GM12878 (cell line): ENCODE measurements around the gene SLC12A3. TPM values are rescaled to one million over a fixed set of nuclear protein-coding genes. Genes with fewer than 3 reads are reported as not detected.

Source experiments
- ATAC-seq: fragments of 200-7000 bp; cut with Tn5 transposase; 3 replicates; pipeline ENCODE4 v1.9.1; 2020; ENCODE audit warnings: mild to moderate bottlenecking, moderate library complexity
- BruUV-seq: library from RNA; stranded (reverse); fragments of 400-500 nt; replicated peaks from 2 replicates; lab custom pipeline; 2021; lab: Mats Ljungman, UMichigan
- CTCF ChIA-PET: fragments of 300-600 bp; sonication (Branson Sonifier 250); formaldehyde crosslinking; extraction: SDS; loops from one replicate; lab custom pipeline; 2021; ENCODE audit warnings: inconsistent platforms; lab: Yijun Ruan, JAX
- POLR2A ChIA-PET: fragments of 350-600 bp; formaldehyde crosslinking; extraction: SDS; loops from one replicate; lab custom pipeline; 2021; ENCODE audit warnings: inconsistent platforms; lab: Charles Lee
- RAD21 ChIA-PET: fragments of 300-600 bp; sonication (Branson Sonifier 250); formaldehyde crosslinking; loops from one replicate; lab custom pipeline; 2023; ENCODE audit warnings: antibody characterized with exemption; ENCODE audit not compliant: unreplicated experiment; lab: Charles Lee
- SMC1A ChIA-PET: fragments of 300-600 bp; sonication (Branson Sonifier 250); formaldehyde crosslinking; loops from one replicate; lab custom pipeline; 2023; ENCODE audit not compliant: unreplicated experiment, uncharacterized antibody; lab: Charles Lee
- DNase-seq: peaks from one replicate; pipeline ENCODE4 v3.0.0-alpha.2; 2011; ENCODE audit warnings: low read depth, low spot score
- FAIRE-seq: peaks from 3 replicates; lab custom pipeline; 2011; peaks lifted over from hg19 to GRCh38; lab: Jason Lieb, UNC
- H2AFZ ChIP-seq: 2 replicates; pipeline ENCODE4 v1.6.0; 2011; ENCODE audit warnings: low read depth, low read length, control low read depth; ENCODE audit not compliant: control insufficient read depth
- H3K27ac ChIP-seq: 2 replicates; pipeline ENCODE4 v1.5.1; 2011; ENCODE audit warnings: control low read depth; ENCODE audit not compliant: control insufficient read depth, insufficient read depth
- H3K27me3 ChIP-seq, 2 experiments: replicated peaks in 1 of 2; 2 replicates each; pipeline versions ENCODE4 v1.6.0 to v1.6.1; 2011; ENCODE audit warnings: low read length in 1 of 2; ENCODE audit not compliant: control insufficient read depth in 2 of 2, insufficient read depth in 2 of 2
- H3K36me3 ChIP-seq, 2 experiments: 2 replicates each; pipeline ENCODE4 v1.5.1; 2011; ENCODE audit warnings: low read length in 1 of 2; ENCODE audit not compliant: control insufficient read depth in 2 of 2, insufficient read depth in 2 of 2
- H3K4me1 ChIP-seq: 2 replicates; pipeline ENCODE4 v1.6.1; 2011; ENCODE audit warnings: mild to moderate bottlenecking, low read length, moderate library complexity, mixed read lengths; ENCODE audit not compliant: control insufficient read depth, insufficient read depth
- H3K4me2 ChIP-seq: 2 replicates; pipeline ENCODE4 v1.6.0; 2011; ENCODE audit warnings: control low read depth; ENCODE audit not compliant: control insufficient read depth, insufficient read depth
- H3K4me3 ChIP-seq: fragments of 200-600 bp; sonication (generic); 2 replicates; pipeline ENCODE4 v1.5.1; 2016
- H3K79me2 ChIP-seq: 2 replicates; pipeline ENCODE4 v1.6.0; 2011; ENCODE audit warnings: low read length; ENCODE audit not compliant: control insufficient read depth, insufficient read depth
- H3K9ac ChIP-seq: 2 replicates; pipeline ENCODE4 v1.8.0; 2011; ENCODE audit warnings: low read length, control low read depth, mixed read lengths; ENCODE audit not compliant: control insufficient read depth, insufficient read depth
- H3K9me3 ChIP-seq: replicated peaks from 3 replicates; pipeline ENCODE4 v1.5.1; 2011; ENCODE audit warnings: mild to moderate bottlenecking, low read length; ENCODE audit not compliant: control insufficient read depth, insufficient read depth
- H4K20me1 ChIP-seq: 2 replicates; pipeline ENCODE4 v1.6.0; 2011; ENCODE audit not compliant: control insufficient read depth, insufficient read depth
- CEBPZ ChIP-seq: fragments of 150-350 bp; IDR thresholded peaks from 2 replicates; pipeline ENCODE4 v1.6.1; 2016; ENCODE audit warnings: low read depth, low read length
- CHD1 ChIP-seq: IDR thresholded peaks from 2 replicates; pipeline ENCODE4 v1.6.1; 2012; ENCODE audit warnings: low read depth, low read length, improper control_type of control experiment
- FOXM1 ChIP-seq: IDR thresholded peaks from 2 replicates; pipeline ENCODE4 v1.6.1; 2012; ENCODE audit warnings: low read depth, mild to moderate bottlenecking, inconsistent platforms, low read length, moderate library complexity
- LARP7 ChIP-seq: fragments of 450-650 bp; IDR thresholded peaks from 2 replicates; pipeline ENCODE4 v1.6.1; 2017; ENCODE audit warnings: mild to moderate bottlenecking
- MEF2A ChIP-seq: IDR thresholded peaks from 2 replicates; pipeline ENCODE4 v1.6.1; 2011; ENCODE audit warnings: low read depth, mild to moderate bottlenecking, low read length, moderate library complexity; ENCODE audit not compliant: insufficient read depth
- MEF2B ChIP-seq: fragments of 450-650 bp; IDR thresholded peaks from 2 replicates; pipeline ENCODE4 v1.6.1; 2018; ENCODE audit warnings: mild to moderate bottlenecking, moderate library complexity; ENCODE audit not compliant: partially characterized antibody, poor library complexity, severe bottlenecking
- MYB ChIP-seq: fragments of 150-350 bp; IDR thresholded peaks from 2 replicates; pipeline ENCODE4 v1.6.1; 2014; ENCODE audit warnings: mild to moderate bottlenecking, low read depth, low read length, borderline replicate concordance
- NR2C1 ChIP-seq: fragments of 450-650 bp; IDR thresholded peaks from 2 replicates; pipeline ENCODE4 v1.6.1; 2017; ENCODE audit warnings: antibody characterized with exemption, mild to moderate bottlenecking, moderate library complexity
- PBX3 ChIP-seq: IDR thresholded peaks from 2 replicates; pipeline ENCODE4 v1.6.1; 2011; ENCODE audit warnings: mild to moderate bottlenecking, low read depth, low read length, moderate library complexity; ENCODE audit not compliant: insufficient replicate concordance
- SMAD5 ChIP-seq: IDR thresholded peaks from 2 replicates; pipeline ENCODE4 v1.6.1; 2016; ENCODE audit warnings: antibody characterized with exemption, low read depth
- SP1 ChIP-seq: IDR thresholded peaks from one replicate; pipeline ENCODE4 v1.6.1; 2011; ENCODE audit warnings: low read depth, low read length
- SRF ChIP-seq, 2 experiments: IDR thresholded peaks; 2 replicates each; pipeline ENCODE4 v1.6.1; 2011; ENCODE audit warnings: low read depth in 2 of 2, low read length in 2 of 2, mild to moderate bottlenecking in 1 of 2, moderate library complexity in 1 of 2
- TCF3 ChIP-seq: IDR thresholded peaks from 2 replicates; pipeline ENCODE4 v1.6.1; 2012; ENCODE audit warnings: low read depth, mild to moderate bottlenecking, low read length, borderline replicate concordance; ENCODE audit not compliant: insufficient read depth
- WGBS: methylation state at CpG from one replicate; pipeline ENCODE4 v1.1.6; 2016; ENCODE audit warnings: low lambda C conversion rate; ENCODE audit not compliant: insufficient replicate concordance, insufficient coverage; ENCODE audit errors: missing lambda C conversion rate; 5-methylcytosine and 5-hydroxymethylcytosine counted together
- in situ Hi-C: fragments of 300-500 bp; cut with MboI; formaldehyde crosslinking; loops from 9 replicates; pipeline ENCODE4 v1.14.3; 2018; ENCODE audit warnings: mixed read lengths
- intact Hi-C: fragments of 100-400 bp; cut with micrococcal nuclease; formaldehyde crosslinking; loops from one replicate; pipeline ENCODE4 v1.14.2; 2022; ENCODE audit not compliant: unreplicated experiment
- polyA plus RNA-seq, 11 experiments: library from polyadenylated mRNA; depleted of rRNA in 4 of 11; unstranded in 6 of 11; stranded (reverse) in 5 of 11; fragments of >200 nt; fragmentation: Nextera tagmentation in 4 of 11; fragmentation: Illumina TruSeq in 1 of 11; extraction: Ambion mirVana in 4 of 11; extraction: Trizol in 1 of 11; gene quantifications; 1 replicate in 1 of 11; 2 replicates in 10 of 11; pipeline versions ENCODE4 v1.2.1 to v1.2.3, GENCODE V29; 2011 to 2016; ENCODE audit warnings: inconsistent platforms in 2 of 11, missing spikeins in 2 of 11, low read depth in 1 of 11
- total RNA-seq, 4 experiments: library from RNA; depleted of rRNA in 3 of 4; stranded (reverse); fragments of >200 nt in 3 of 4; fragmentation: Illumina TruSeq in 1 of 4; extraction: Trizol in 1 of 4; gene quantifications; 2 replicates each; pipeline versions ENCODE4 v1.2.1 to v1.2.3, GENCODE V29; 2013 to 2021

Gene SLC12A3
- total and polyA plus RNA-seq, 10 of the 15 experiments (the other 5 are each of a cell fraction or from before 2014, with no cell fraction given): 0.05 to 6.3 (median 3.1) TPM

GRCh38 chr16:56960681-56961281 lies 95.8 kb downstream of the SLC12A3 start:
- H3K36me3 ChIP-seq: no peaks in the 10 kb centered on the region
- no peak for TF ChIP-seq PBX3
- no peak for TF ChIP-seq CEBPZ
- no peak for TF ChIP-seq MEF2B
- no peak for TF ChIP-seq MYB
- TF ChIP-seq TCF3: no peak
- no peak for TF ChIP-seq NR2C1
- TF ChIP-seq FOXM1: no peak
- TF ChIP-seq LARP7: no peak
- TF ChIP-seq SRF (IDR thresholded peaks at IDR 0.05; ENCODE audit: low read depth in 2 of 2, low read length in 2 of 2): no peak
- no peak for TF ChIP-seq SP1
- TF ChIP-seq SMAD5: no peak
- TF ChIP-seq CHD1: no peak
- TF ChIP-seq MEF2A: no peak
- TF ChIP-seq, all 136 proteins: peak for 0
- H3K4me3 ChIP-seq: no peak overlapping the region
- ATAC-seq (no peak), DNase-seq (no peak), FAIRE-seq (no peak)
- no peaks in the 10 kb centered on the region for H4K20me1 ChIP-seq
- H3K9ac ChIP-seq: no peak overlapping the region
- ChIA-PET POLR2A (interaction anchor here (0.6 kb wide), 1 partner anchor 50 kb away, joined by 3 read pairs; no protein-coding TSS in a partner anchor), CTCF (interaction anchor here (0.9 to 17.5 kb wide), 6 partner anchors 8 to 94 kb away, joined by 3 to 420 read pairs (median 82); partner anchors contain the start of genes NLRC5 and SLC12A3), SMC1A (interaction anchor here (1.0 to 31.6 kb wide), 6 partner anchors 9 to 98 kb away, joined by 3 to 604 read pairs (median 44); partner anchors contain the start of gene NLRC5), RAD21 (interaction anchor here (0.5 to 16.8 kb wide), 3 partner anchors 22 to 652 kb away, joined by 3 to 376 read pairs (median 4); partner anchors contain the start of gene NLRC5)
- BruUV-seq: no TSS peak
- no peak overlapping the region for H3K4me2 ChIP-seq
- peaks cover 5% of the 10 kb centered on the region for H3K4me1 ChIP-seq
- 35% methylated on average over 13 of the region's 13 CpGs for WGBS
- intact Hi-C loops (loop anchor here (5.0 kb wide), 1 partner anchor 37 kb away; no protein-coding TSS in a partner anchor), in situ Hi-C loops (loop anchor here (5.0 kb wide), 1 partner anchor 212 kb away; no protein-coding TSS in a partner anchor)
- H3K79me2 ChIP-seq: no peaks in the 10 kb centered on the region
- no peaks in the 10 kb centered on the region for H3K9me3 ChIP-seq
- H3K27ac ChIP-seq: no peak overlapping the region
- no peaks in the 10 kb centered on the region for H3K27me3 ChIP-seq
- H2AFZ ChIP-seq: no peak overlapping the region
